GM19438 (cell line): Measurements from ENCODE around the gene IL1A.

Experiments
- ATAC-seq: cut with Tn5 transposase; IDR thresholded peaks from one replicate; pipeline ENCODE4 v1.9.1; 2021; ENCODE audit warnings: low read depth; ENCODE audit not compliant: unreplicated experiment

Gene IL1A

GRCh38 chr2:112728378-112729175 is 55.7 kb downstream of the IL1A start:
- ATAC-seq, result no peak

GRCh38 chr2:112728029-112728362 is 56.3 kb downstream of the IL1A start:
- ATAC-seq, result no peak

- no peak for ATAC-seq
Measured at GRCh38 chr2:112727276-112728028, 56.8 kb downstream of the IL1A start.

GRCh38 chr2:112726487-112727190 is 57.7 kb downstream of the IL1A start:
- peak; percentile 52 for ATAC-seq

GRCh38 chr2:112725545-112726457 is 58.5 kb downstream of the IL1A start:
- ATAC-seq, result peak; percentile 50

- ATAC-seq, result no peak
Measured at GRCh38 chr2:112724591-112725525, 59.4 kb downstream of the IL1A start.

- ATAC-seq, result no peak
Measured at GRCh38 chr2:112723995-112724394, 60.3 kb downstream of the IL1A start.
